Fibroblast of skin of right quadriceps (primary cell): Measurements from ENCODE around the gene PYDC2.
"Not testable (repeated sequence)": the region's sequence is repeated elsewhere in the genome, so short reads cannot be mapped to it uniquely, and the experiment has no call there.

Experiments used
- DNase-seq: peaks from one replicate; pipeline ENCODE4 v3.0.0-alpha.2; 2013

PYDC2 gene

GRCh38 chr3:191470545-191470944 lies 9.6 kb downstream of the PYDC2 start:
- no peak for DNase-seq

- DNase-seq, result no peak
Observed at GRCh38 chr3:191473661-191474198, 12.8 kb downstream of the PYDC2 start.

GRCh38 chr3:191476066-191476772 lies 15.3 kb downstream of the PYDC2 start:
- DNase-seq, result no peak

- not testable (repeated sequence) for DNase-seq
Observed at GRCh38 chr3:191483994-191484393, 23.0 kb downstream of the PYDC2 start.

GRCh38 chr3:191484461-191484860 lies 23.5 kb downstream of the PYDC2 start:
- no peak for DNase-seq

- peak; percentile 14 for DNase-seq
Observed at GRCh38 chr3:191492601-191493000, 31.6 kb downstream of the PYDC2 start.

GRCh38 chr3:191493336-191493735 lies 32.4 kb downstream of the PYDC2 start:
- no peak for DNase-seq

GRCh38 chr3:191499307-191500080 lies 38.5 kb downstream of the PYDC2 start:
- DNase-seq, result peak; percentile 35

- DNase-seq, result no peak
Observed at GRCh38 chr3:191500892-191501291, 39.9 kb downstream of the PYDC2 start.

- DNase-seq, result no peak
Observed at GRCh38 chr3:191502583-191502982, 41.6 kb downstream of the PYDC2 start.

GRCh38 chr3:191509078-191509477 lies 48.1 kb downstream of the PYDC2 start:
- no peak for DNase-seq
